Parathyroid adenoma (tissue), 2 donors: Measurements from ENCODE around the gene ZCCHC2.

Experiments
- H2AFZ ChIP-seq: fragments of 300-600 bp; sonication (generic); one replicate; pipeline ENCODE4 v1.7.0; 2017; ENCODE audit warnings: antibody characterized with exemption, mild to moderate bottlenecking
- H3K27ac ChIP-seq: fragments of 300-600 bp; sonication (generic); one replicate; pipeline ENCODE4 v1.7.0; 2017
- H3K27me3 ChIP-seq: fragments of 300-600 bp; sonication (generic); one replicate; pipeline ENCODE4 v1.7.0; 2017; ENCODE audit warnings: low read length; ENCODE audit not compliant: control insufficient read depth, insufficient read depth
- H3K36me3 ChIP-seq: fragments of 300-600 bp; sonication (generic); one replicate; pipeline ENCODE4 v1.7.0; 2017; ENCODE audit warnings: low read length; ENCODE audit not compliant: control insufficient read depth, insufficient read depth
- H3K4me1 ChIP-seq: fragments of 300-600 bp; sonication (generic); one replicate; pipeline ENCODE4 v1.7.0; 2017; ENCODE audit warnings: control low read depth
- H3K4me2 ChIP-seq: fragments of 300-600 bp; sonication (generic); one replicate; pipeline ENCODE4 v1.7.0; 2017; ENCODE audit warnings: low read length
- H3K4me3 ChIP-seq: fragments of 300-600 bp; sonication (generic); one replicate; pipeline ENCODE4 v1.7.0; 2017; ENCODE audit warnings: low read depth, low read length
- H3K79me2 ChIP-seq: fragments of 300-600 bp; sonication (generic); one replicate; pipeline ENCODE4 v1.7.0; 2017; ENCODE audit warnings: control low read depth
- H3K9ac ChIP-seq: fragments of 300-600 bp; sonication (generic); one replicate; pipeline ENCODE4 v1.7.0; 2017; ENCODE audit warnings: mild to moderate bottlenecking
- H3K9me3 ChIP-seq: fragments of 300-600 bp; sonication (generic); one replicate; pipeline ENCODE4 v1.7.0; 2017; ENCODE audit warnings: low read length; ENCODE audit not compliant: control insufficient read depth
- TF ChIP-seq, protein P1 (sequence below): fragments of 300-600 bp; sonication (generic); IDR thresholded peaks from one replicate; pipeline ENCODE4 v1.7.0; 2017; ENCODE audit warnings: antibody characterized with exemption, mild to moderate bottlenecking
- donor health status: primary hyperparathyroidism.

The ZCCHC2 gene

GRCh38 chr18:62587689-62588088 is 64.9 kb downstream of the ZCCHC2 start:
- TF ChIP-seq, protein P1, sequence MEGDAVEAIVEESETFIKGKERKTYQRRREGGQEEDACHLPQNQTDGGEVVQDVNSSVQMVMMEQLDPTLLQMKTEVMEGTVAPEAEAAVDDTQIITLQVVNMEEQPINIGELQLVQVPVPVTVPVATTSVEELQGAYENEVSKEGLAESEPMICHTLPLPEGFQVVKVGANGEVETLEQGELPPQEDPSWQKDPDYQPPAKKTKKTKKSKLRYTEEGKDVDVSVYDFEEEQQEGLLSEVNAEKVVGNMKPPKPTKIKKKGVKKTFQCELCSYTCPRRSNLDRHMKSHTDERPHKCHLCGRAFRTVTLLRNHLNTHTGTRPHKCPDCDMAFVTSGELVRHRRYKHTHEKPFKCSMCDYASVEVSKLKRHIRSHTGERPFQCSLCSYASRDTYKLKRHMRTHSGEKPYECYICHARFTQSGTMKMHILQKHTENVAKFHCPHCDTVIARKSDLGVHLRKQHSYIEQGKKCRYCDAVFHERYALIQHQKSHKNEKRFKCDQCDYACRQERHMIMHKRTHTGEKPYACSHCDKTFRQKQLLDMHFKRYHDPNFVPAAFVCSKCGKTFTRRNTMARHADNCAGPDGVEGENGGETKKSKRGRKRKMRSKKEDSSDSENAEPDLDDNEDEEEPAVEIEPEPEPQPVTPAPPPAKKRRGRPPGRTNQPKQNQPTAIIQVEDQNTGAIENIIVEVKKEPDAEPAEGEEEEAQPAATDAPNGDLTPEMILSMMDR = no peak
- no peaks in the 10 kb centered on the region for H3K79me2 ChIP-seq

DNA sequence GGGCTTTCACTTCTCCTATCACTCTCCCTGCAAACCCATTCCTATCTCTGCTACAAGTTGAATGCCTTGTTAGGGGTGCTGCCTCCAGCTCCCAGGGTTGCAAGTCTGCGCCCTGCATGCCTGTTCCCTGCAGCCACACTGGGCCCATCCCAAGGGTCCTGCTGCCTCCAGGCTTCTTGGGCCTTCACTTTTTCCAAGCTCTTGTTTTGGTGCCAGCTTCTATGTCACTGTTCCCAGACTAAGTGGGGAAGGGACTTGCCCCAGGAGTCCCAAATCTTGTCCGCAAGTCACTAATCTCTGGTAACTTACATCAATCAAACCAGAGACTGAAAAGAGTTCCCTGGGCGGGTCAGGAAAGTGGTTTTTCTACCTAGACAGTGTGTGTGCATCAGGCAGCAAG is 65.4 kb downstream of the ZCCHC2 start:
- H3K4me2 ChIP-seq = no peak overlapping the region
- H3K9me3 ChIP-seq = peaks cover 5% of the 10 kb centered on the region
- TF ChIP-seq, protein P1 = no peak

More at GRCh38 chr18:62587689-62588088, 64.9 kb downstream of the ZCCHC2 start:
- H2AFZ ChIP-seq = no peak overlapping the region
- H3K9me3 ChIP-seq = peaks cover 2% of the 10 kb centered on the region
- no peak overlapping the region for H3K4me2 ChIP-seq
- H3K4me3 ChIP-seq = no peak overlapping the region
- H3K27me3 ChIP-seq = no peaks in the 10 kb centered on the region
- H3K27ac ChIP-seq = no peak overlapping the region
- H3K9ac ChIP-seq = no peak overlapping the region
- H3K36me3 ChIP-seq = no peaks in the 10 kb centered on the region
- no peaks in the 10 kb centered on the region for H3K4me1 ChIP-seq

DNA sequence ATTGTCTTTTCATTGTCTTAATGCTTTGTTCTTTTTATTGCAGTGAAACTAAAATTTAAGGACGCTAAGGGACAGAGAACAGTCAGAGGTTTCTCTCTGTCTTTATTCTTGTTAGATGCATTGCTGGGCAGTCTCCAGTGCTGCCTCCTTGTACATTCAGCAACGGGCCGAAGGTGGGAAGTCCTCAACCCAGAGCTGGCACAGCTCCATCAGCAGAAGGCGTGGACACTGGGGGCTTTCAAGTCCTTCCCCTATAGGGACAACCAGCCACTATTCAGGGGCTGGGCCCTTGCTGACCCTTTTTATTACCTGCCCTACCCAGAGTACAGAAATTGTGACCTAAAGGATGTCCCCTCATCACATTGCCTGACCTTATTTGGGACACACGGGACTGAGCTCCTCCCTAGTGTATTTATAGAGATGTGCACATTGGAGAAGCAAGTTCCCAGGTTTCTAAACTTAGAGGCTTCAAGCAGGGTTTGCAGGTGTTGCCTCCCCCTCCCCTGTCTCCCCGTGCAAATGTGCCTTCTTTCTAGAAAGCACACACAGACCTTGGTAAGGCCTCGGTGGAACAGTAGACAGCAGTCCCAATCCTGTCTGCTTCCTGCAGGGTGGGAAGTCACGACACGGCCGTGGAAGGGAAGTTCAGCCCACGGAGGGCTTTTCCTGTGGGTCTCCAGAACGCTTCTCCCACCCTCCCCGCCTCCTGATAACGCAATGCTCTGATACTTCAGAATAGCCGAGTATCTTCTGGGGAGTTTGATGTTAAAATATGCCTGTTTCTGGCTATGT is 68.2 kb downstream of the ZCCHC2 start:
- Histone ChIP-seq H3K4me2 (no peak overlapping the region), H3K79me2 (no peaks in the 10 kb centered on the region), H2AFZ (no peak overlapping the region), H3K27ac (no peak overlapping the region), H3K4me1 (no peaks in the 10 kb centered on the region), H3K9ac (no peak overlapping the region), H3K36me3 (no peaks in the 10 kb centered on the region), H3K9me3 (peaks cover 5% of the 10 kb centered on the region), H3K27me3 (no peaks in the 10 kb centered on the region), H3K4me3 (no peak overlapping the region)
- TF ChIP-seq, protein P1 = no peak

More for the DNA sequence above, 65.4 kb downstream of the ZCCHC2 start:
- Histone ChIP-seq H3K4me3 (no peak overlapping the region), H3K27ac (no peak overlapping the region), H3K4me1 (no peaks in the 10 kb centered on the region), H3K27me3 (no peaks in the 10 kb centered on the region), H3K9ac (no peak overlapping the region), H2AFZ (no peak overlapping the region), H3K36me3 (no peaks in the 10 kb centered on the region), H3K79me2 (no peaks in the 10 kb centered on the region)

GRCh38 chr18:62596145-62597005 is 73.5 kb downstream of the ZCCHC2 start:
- TF ChIP-seq, protein P1 = no peak
- H3K27me3 ChIP-seq = no peaks in the 10 kb centered on the region

More at GRCh38 chr18:62596145-62597005, 73.5 kb downstream of the ZCCHC2 start:
- no peaks in the 10 kb centered on the region for H3K36me3 ChIP-seq
- no peak overlapping the region for H3K27ac ChIP-seq
- H2AFZ ChIP-seq = peak overlapping the region; percentile 76
- no peak overlapping the region for H3K9ac ChIP-seq
- H3K4me3 ChIP-seq = peak overlapping the region; percentile 8
- peak overlapping the region; percentile 65 for H3K4me2 ChIP-seq
- H3K9me3 ChIP-seq = peaks cover 5% of the 10 kb centered on the region
- H3K79me2 ChIP-seq = no peaks in the 10 kb centered on the region
- H3K4me1 ChIP-seq = peaks cover 3% of the 10 kb centered on the region
